DMS 273 (cell line): Measurements from ENCODE around the gene VSIG4.
"Not testable (repeated sequence)": the region's sequence is repeated elsewhere in the genome, so short reads cannot be mapped to it uniquely, and the experiment has no call there.

Source experiments
- DNase-seq: peaks from one replicate; lab custom pipeline; 2025; ENCODE audit not compliant: unreplicated experiment; lab: John Stamatoyannopoulos, UW

The VSIG4 gene, protein sequence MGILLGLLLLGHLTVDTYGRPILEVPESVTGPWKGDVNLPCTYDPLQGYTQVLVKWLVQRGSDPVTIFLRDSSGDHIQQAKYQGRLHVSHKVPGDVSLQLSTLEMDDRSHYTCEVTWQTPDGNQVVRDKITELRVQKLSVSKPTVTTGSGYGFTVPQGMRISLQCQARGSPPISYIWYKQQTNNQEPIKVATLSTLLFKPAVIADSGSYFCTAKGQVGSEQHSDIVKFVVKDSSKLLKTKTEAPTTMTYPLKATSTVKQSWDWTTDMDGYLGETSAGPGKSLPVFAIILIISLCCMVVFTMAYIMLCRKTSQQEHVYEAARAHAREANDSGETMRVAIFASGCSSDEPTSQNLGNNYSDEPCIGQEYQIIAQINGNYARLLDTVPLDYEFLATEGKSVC

DNA sequence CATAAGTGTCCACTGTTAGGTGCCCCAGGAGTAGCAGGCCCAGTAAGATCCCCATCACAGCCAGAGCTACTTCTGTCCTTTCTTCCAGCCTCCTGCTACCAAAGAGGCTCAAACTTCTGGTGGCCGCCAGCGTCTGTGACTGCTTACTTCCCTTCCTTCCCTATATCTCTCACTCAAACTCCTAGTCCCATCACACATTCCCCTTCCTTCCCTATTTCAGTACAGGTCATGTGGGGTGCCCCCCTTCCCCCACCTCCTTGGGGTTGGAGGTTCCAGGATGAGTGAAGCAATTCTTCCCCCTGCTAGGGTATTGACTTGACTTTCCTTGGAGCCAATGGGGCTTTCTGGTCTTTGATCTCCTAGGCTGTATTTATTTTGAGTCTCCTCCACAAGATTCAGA lies at the start of gene VSIG4:
Gene VSIG4 (minus strand): TSS at position 137 of the 400 bp plus-strand sequence. CDS start 82 bp downstream, at position 55.
- no peak for DNase-seq

DNA sequence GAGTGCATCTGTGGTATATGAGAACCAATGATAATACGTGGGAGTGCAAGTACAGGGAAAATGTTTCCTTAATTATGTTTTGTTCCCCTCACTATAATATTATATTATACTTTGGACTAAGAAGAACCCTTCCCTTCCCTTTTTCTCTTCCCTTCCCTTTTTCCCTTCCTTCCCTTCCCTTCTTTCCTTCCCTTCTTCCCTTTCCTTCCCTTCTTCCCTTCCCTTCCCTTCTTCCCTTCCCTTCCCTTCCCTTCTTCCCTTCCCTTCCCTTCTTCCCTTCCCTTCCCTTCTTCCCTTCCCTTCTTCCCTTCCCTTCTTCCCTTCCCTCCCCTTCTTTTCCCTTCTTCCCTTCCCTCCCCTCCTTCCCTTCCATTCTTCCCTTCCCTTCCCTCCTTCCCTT lies 36.9 kb upstream of the VSIG4 start:
- DNase-seq: no peak

DNA sequence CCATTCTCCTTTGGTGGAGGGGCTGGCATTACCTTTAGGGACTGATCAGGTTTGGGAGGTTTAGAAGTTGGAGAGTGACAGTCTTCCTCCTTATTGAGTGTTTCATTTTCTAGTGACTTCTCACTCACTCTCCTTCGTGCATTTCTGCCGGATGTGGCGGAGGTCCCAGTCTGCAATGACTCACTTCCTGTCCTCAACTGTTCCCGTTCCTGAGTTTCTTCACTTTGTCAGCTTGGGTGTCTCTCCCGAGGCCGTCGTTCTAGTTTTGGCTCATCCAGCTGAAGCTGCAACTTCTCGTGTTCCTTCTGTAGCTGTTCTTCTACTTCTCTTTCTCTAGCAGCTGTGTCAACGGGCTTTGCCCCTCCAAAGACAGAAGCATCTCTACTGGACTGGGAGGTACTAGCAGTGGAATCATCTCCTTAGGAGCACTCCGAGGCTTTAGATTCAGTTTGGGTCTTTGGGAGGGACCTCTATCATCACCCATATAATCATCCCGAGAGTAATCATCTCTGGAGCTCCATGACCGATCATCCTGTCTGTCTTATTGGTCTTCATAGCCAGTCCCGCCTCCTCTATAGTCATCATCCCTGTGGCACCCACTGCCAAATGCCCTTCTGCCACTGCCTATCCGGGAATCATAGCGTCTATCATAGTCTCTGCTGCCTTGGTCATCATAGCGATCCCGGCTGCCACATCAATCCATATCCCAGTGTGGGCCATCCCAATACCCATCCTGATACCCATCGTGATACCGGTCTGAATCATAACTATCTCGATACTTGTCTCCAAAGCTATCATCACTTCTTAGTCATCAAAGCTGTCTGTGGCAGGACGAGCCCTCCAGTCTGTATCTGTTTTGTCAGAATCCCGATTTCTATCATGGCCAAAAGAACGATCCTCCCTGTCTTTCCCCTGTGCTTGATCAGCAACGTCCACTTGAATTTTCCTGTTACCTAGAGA lies 35.3 kb upstream of the VSIG4 start:
- no peak for DNase-seq

DNA sequence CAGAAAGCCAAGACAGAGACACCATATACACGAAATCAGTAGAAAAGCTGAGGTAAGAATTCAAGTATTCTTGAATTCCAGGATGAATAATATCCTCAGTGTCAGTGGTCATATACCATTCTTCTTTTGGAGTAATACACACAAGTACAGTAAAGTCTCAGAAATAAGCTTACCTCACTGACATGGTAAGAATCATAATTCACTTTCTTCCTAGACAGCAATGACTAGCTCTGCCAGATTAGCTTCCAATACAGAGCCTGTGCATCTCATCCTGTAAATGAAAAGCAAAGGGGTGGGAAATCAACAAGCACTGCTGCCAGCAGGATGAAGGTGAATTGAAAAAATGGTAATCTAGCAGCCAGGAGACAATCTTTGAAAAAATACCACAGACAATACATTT lies 31.2 kb upstream of the VSIG4 start:
- no peak for DNase-seq

DNA sequence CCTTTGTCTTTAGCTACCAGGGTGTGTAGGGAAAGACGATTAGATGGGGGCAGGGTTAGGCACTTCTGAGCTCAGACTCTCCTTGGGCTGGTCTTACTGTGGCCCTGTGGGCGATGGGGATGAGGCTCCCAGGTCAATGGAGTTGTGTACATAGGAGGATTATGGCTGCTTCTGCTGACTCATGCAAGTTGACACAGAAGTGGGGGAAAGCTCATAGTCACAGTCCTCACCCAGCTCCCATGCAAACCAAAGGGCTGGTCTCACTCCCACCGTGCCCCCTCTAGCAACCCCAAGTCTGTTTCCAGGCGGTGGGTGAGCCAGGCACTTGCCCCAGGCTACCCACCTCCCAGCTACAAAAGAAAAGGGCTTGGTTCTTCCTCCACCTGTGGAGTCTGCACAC lies 24.4 kb upstream of the VSIG4 start:
- DNase-seq: no peak

DNA sequence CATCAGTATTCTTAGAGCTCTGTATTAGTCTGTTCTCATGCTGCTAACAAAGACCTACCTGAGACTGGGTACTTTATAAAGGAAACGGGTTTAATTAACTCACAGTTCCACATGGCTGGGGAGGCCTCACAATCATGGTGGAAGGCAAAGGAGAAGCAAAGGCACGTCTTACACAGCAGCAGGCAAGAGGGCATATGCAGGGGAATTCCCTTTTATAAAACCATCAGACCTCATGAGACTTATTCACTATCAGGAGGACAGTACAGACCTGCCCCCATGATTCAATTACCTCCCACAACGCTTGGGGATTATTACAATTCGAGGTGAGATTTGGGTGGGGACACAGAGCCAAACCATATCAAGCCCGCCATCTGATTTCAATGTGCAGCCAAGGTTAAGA lies 17.1 kb upstream of the VSIG4 start:
- DNase-seq: not testable (repeated sequence)

DNA sequence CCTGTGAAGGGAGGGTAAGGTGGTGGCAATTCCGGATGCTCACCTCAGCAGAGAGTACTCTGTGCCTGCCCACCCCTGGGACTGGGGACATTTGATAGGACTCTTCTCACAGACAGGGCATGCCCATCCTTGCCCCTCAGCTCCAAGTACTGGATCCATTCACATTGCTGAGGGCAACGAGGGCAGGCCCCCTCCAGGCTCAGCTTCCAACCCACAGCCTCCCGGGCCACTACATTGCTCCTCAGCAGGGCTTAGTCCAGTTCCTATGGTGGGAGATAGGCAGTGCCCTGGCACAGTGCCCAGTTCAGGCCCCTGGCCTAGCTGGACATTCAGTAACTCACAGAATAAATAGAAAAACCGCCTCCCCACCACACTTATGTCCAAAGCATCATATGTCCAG lies 15.1 kb upstream of the VSIG4 start:
- DNase-seq: no peak

DNA sequence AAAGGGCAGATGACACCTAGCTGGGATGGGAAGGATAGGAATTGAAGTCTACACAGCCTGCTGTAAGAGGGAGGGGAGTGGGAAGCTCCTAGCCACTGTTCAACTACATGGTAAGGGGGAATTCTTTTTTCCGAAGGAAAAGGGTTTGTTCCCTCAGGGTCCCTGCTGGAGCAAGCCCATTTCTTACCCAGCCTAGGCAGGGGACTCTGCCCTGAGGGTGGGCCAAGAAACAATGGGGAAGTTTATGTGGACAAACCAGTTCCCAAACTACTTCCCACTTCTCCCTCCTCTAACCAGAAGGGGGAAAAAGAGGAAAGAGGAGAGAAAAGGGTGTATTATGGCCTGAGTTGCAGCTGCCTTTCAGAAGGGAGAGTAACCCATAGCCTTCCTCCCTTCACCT lies 13.5 kb upstream of the VSIG4 start:
- DNase-seq: no peak

DNA sequence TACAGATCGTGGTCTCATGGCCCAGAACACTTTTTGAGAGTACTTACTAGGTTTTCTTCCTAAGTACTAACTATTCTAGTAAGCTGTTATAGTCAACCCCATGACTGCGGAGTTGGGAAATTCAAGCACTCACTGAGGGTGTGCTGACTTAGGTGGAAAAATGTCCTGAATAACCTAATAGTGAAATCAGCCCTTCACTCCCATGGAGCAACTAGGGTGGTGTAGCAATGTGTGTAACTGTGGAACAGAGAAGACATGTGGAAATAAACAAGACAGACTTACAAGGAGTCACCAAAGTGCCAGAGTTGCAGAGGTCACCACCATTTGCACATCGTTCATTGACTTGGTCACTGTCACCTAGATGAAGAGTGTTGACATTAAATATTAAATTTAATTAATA lies 12.1 kb upstream of the VSIG4 start:
- DNase-seq: no peak

DNA sequence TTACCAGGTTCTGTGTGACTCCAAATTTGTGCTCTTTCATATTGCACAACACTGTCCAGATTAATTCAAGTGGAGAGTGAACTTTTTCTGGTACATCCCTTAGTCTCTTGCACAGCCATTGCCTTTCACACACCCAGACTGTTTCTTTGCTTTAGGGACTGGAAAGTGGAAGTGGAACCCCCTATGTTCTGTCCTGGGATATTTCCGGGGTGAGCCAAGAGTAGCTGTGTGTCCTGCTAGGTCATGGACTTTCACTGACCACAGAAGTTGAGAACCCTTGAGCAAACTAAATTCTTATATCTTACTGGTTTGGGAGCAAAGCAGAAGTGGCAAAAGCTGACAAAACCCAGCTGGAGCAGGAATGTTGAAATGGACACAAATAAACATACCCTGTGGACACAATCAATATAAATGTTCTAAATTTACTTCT lies 10.3 kb upstream of the VSIG4 start:
- no peak for DNase-seq

DNA sequence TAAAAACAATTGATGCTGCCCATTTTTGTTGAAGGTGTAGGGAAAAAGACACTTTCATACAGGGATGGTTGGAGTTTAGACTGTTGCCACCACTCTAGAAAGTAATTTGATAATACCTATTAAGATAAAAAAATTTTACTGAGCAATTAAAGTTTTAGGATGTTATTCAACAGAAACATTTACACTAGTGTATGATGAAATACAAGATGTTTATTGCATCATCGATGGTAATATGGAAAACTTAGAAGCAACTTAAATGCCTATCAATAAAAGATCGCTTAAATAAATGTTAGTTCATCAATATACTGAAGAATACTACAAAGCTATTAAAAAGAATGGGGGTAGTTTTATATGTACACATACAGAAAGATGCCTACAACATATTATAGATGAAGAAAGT lies 9.2 kb upstream of the VSIG4 start:
- no peak for DNase-seq

DNA sequence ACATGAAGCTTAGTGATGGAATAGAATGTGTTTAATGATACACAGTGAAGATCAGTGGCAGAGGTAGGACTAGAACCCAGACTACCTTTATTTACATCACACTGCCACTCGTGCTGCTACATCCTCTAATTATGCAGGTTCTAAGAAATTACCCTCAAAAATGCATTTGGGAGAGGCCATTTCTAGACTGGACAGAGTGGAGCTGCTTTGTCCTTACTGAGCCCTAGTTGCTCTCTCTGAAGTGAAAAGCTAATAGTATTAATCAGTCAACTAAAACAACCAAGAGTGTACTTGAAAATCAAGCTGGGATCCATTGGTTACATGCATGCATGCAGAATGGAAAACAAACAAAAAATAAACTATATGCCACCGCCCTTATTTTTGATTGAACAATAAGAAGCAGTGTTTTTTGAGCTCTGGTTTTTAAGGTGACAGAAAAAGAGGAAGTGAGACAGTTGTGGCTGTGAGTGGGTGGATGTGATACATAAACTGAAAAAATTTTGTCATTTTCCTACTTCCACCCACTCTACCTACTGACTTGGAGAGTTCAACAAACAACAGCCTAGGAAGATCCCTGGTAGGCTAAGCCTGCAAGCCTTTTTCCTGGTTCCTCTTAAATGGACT lies 6.8 kb upstream of the VSIG4 start:
- DNase-seq: no peak

DNA sequence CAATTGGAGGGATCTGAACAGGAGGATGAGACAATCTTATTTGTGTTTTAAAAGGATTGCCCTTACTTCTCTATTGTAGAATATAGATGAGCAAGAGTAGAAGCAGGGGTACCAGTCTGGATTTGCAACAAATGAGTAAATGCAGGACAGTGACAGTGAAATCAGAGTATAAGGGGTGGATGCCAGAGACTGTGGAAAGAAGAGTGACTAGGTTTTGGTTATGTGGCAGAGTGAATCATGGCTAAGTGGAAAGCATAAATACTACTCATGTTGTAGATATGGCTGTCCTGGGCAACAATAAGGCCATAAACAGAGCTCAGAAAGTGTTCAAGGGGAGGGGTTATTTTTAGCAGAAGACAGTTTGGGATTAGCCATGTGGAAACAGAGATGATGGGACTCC lies 6.0 kb upstream of the VSIG4 start:
- no peak for DNase-seq

DNA sequence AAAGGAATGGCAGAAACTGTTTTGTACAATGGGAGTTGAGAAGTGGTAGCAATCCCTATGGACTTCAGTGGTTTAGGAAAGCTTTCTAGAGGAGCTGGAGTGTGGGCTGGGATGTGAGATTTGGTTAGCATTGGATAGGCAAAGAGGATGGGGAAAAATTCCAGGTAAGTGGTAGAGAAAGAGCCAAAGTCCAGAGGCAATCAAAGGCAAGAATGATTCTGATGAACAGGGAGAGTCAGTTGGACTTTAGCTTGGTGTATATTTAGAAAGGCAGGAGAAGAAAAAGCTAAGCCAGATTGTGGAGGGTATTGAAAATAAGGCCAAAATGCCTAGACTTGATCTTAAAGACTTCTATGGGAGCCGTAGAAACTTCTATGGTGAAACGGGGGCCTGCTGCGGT lies 3.7 kb upstream of the VSIG4 start:
- no peak for DNase-seq

DNA sequence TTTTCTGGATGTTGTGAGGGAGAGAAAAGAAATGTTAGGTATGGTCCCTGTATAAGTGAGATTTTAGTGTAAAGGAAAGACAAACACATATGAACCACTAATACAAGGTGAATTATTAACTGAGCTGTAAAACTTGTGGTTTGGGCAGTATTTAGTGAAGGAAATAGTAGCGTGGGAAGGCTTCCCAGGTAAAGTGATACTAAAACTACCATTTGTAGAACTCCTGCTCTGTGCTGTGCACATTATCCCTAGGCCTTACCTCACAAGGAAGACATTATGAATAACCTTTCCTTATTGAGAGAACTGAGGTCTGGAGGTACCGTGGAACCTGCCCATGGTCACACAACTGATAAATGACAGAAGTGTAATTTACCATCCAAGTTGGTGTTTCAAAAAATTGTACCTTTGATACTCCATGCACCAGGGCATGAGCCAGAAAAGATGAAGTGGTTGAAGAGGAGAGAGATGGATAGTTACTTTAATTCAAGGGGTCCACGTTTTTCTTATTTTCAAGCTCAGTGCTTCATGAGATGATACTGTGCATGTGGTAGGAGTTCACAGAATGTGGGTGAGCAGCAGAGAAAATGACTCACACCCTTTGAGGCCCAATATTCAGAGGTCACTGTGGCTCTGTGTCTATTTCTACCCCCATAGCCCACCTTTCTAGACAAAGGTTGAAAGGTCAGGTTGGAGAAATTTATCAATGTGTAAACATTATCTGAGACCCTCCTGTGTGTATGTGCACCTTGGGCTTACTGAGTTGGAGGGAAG lies 2.6 kb upstream of the VSIG4 start:
- no peak for DNase-seq

DNA sequence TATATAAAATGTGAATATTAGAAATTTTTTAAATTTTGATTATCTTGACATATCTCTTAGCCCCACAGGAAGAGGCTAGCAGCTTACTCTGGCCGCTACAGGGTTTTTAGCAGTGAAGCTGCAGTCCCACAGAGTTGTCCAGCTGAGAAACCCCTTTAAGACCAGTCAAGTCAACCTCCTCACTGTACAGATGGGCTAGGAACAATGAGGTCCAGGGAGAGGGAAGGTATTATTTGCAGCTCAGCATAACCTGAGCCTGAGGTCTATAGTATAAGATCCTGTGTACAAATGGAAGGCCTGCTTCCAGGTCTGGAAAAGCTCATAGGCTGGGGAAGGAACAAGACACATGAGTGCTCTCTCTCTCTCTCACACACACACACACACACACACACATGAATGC lies 1.8 kb downstream of the VSIG4 start:
- no peak for DNase-seq

DNA sequence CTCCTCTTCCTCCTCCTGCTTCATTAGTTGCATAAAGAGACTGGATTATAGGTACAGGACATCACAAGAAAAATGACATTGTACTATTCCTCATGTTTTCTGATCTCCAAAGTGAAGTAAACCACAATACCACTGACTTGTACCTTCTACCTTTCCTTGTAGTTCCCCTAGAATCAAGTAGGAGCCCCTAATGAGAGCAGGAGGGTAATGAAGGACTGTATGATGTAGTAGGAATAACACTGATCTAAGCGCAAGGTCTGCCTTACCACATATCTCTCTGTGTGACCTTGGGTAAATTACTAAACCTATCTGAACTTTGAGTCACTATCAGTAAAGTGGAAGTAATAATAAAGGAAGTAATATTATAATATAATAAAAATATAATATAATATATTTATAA lies 3.6 kb downstream of the VSIG4 start:
- DNase-seq: no peak

DNA sequence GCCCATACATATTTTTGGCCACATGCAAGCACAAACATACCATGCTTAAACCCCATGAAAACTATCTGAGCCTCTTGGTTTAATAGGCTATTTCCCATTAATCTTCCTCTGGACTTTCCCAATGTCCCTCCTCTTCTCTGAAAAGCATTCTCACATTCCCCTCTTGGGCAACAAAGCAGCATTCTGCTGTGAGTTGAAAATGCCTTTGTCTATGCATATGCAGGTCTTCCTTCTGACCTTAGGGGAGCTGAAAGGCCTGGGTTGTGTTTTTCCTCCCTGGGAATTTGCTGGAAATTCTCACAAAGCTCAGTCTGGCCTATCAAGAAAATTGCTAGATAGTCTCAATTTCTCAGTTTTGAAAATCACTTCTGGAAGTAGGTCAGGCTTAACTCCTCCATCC lies 4.2 kb downstream of the VSIG4 start:
- DNase-seq: no peak

DNA sequence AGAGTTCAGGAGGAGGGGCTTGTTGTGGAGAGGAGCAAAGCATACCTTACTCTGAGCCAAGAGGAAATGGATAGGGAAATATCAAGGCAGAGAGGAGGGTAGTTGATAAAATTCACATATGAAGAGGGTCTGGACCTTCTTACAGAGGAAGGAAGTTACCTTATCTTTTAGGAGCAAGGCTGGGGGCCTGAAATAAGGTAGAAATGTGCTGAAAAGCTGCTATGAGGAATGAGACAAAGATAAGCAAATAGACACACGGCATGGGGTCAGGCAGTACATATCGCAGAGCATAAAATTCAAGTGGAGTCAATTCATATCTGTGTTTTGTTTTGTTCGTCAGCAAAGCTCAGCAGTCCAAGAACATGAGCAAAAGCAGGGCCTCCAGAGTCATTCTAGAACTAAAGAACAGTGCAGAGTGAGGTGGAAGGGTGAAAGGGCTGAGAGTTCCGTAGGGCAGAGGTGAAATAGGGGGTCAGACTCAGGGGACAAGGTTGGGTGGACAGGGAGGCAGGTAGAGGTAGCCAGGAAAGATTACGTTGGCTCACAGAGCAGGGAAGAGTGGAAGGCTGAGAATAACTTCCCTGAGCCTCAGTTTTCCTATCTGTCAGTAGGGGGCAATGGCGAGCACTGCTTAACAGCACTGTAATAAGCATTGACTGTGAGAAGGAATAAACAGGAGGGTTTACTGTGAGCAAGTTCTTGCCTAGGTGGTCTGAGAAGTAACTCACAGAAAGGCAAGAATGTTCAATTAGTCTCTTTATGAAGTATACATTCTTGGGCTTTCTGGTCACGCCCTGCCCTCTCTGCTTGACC lies 9.2 kb downstream of the VSIG4 start:
- peak; percentile 44 for DNase-seq

DNA sequence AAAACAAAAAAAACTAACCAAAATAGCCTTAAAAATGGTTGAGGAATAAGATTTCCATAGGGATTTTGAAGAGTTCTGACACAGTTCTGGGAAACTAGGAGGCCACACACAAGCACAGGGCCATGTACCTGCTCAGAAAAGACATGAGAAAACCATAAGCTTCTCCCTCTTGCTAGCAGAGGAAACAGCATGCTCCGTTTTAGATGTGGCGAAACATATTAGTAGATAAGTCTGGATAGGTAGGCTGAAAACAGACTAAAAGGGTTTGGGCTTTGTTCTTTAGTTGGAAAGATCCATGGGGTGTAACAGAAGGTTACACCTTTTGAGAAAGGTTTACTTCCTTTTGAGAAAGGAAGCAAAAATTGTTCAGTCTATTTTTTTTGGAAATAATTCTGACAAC lies 10.9 kb downstream of the VSIG4 start:
- no peak for DNase-seq
